Stimulated activated naive B cell treated with anti-CD40 and anti-IgM and Interleukin-4, amounts not matched to agents 10 μg/mL and 1 μg/mL and 100 μg/mL, for 72 hours (primary cell): ENCODE results near the gene FOLR3.

ENCODE experiments used
- ATAC-seq, 2 donors: fragments of 150-1000 bp; cut with Tn5 transposase; replicated peaks; 2 replicates each; pipeline ENCODE4 v1.10.0; 2021; ENCODE audit warnings: moderate library complexity in 1 of 2
- DNase-seq: peaks from one replicate; pipeline ENCODE4 v3.0.0; 2021
- H3K27ac Mint-ChIP-seq: one replicate; pipeline ENCODE4 v1.8.0; 2022; ENCODE audit warnings: mild to moderate bottlenecking, mixed read lengths
- H3K27me3 Mint-ChIP-seq, 2 donors: one replicate each; pipeline ENCODE4 v1.8.0; 2022; ENCODE audit warnings: mixed read lengths in 2 of 2
- H3K36me3 Mint-ChIP-seq, 2 donors: one replicate each; pipeline ENCODE4 v1.8.0; 2022; ENCODE audit warnings: mixed read lengths in 2 of 2, mild to moderate bottlenecking in 1 of 2
- H3K4me1 Mint-ChIP-seq, 2 donors: one replicate each; pipeline ENCODE4 v1.8.0; 2022; ENCODE audit warnings: mixed read lengths in 2 of 2, mild to moderate bottlenecking in 1 of 2
- H3K4me3 Mint-ChIP-seq, 2 donors: one replicate each; pipeline ENCODE4 v1.8.0; 2022; ENCODE audit warnings: mild to moderate bottlenecking in 2 of 2, mixed read lengths in 2 of 2, moderate library complexity in 1 of 2
- H3K9me3 Mint-ChIP-seq, 2 donors: one replicate each; pipeline ENCODE4 v1.8.0; 2022; ENCODE audit warnings: mixed read lengths in 2 of 2, mild to moderate bottlenecking in 1 of 2

The FOLR3 gene

GRCh38 chr11:72112978-72113808, 22.3 kb upstream of the FOLR3 start:
- Mint-ChIP-seq H3K4me1 (peaks cover 16 to 17% of the 10 kb centered on the region in 2 donors), H3K36me3 (peaks cover 10 to 11% of the 10 kb centered on the region in 2 donors), H3K9me3 (no peaks in the 10 kb centered on the region), H3K4me3 (peak overlapping the region; percentile 88 to 96), H3K27ac (peak overlapping the region; percentile 99), H3K27me3 (peaks cover 9 to 15% of the 10 kb centered on the region in 2 donors)
- no peak for DNase-seq
- no peak for ATAC-seq

GRCh38 chr11:72114570-72114969, 21.0 kb upstream of the FOLR3 start:
- H3K27me3 Mint-ChIP-seq, result peaks cover 15 to 18% of the 10 kb centered on the region in 2 donors
- peaks cover 16 to 17% of the 10 kb centered on the region in 2 donors for H3K4me1 Mint-ChIP-seq
- H3K9me3 Mint-ChIP-seq, result no peaks in the 10 kb centered on the region
- no peak overlapping the region for H3K4me3 Mint-ChIP-seq
- DNase-seq, result no peak
- peaks cover 5 to 6% of the 10 kb centered on the region in 2 donors for H3K36me3 Mint-ChIP-seq
- H3K27ac Mint-ChIP-seq, result peak overlapping the region; percentile 3
- no peak for ATAC-seq

- Mint-ChIP-seq H3K36me3 (peaks cover 0 to 2% of the 10 kb centered on the region in 2 donors), H3K27ac (no peak overlapping the region), H3K27me3 (peaks cover 21 to 24% of the 10 kb centered on the region in 2 donors), H3K4me1 (peaks cover 10 to 14% of the 10 kb centered on the region in 2 donors), H3K4me3 (no peak overlapping the region), H3K9me3 (no peaks in the 10 kb centered on the region)
- DNase-seq (no peak), ATAC-seq (no peak)
These were observed 19.3 kb upstream of the FOLR3 start for GRCh38 chr11:72116019-72116755.

- H3K4me1 Mint-ChIP-seq, result no peaks in the 10 kb centered on the region
- ATAC-seq (no peak), DNase-seq (no peak)
- H3K27ac Mint-ChIP-seq, result no peak overlapping the region
- H3K36me3 Mint-ChIP-seq, result peaks cover 0 to under 1% of the 10 kb centered on the region in 2 donors
- H3K9me3 Mint-ChIP-seq, result no peaks in the 10 kb centered on the region
- no peak overlapping the region for H3K4me3 Mint-ChIP-seq
- peaks cover 25 to 31% of the 10 kb centered on the region in 2 donors for H3K27me3 Mint-ChIP-seq
These were observed 16.3 kb upstream of the FOLR3 start for GRCh38 chr11:72119198-72119597.

GRCh38 chr11:72120930-72121329, 14.6 kb upstream of the FOLR3 start:
- ATAC-seq, result no peak
- H3K27ac Mint-ChIP-seq, result no peak overlapping the region
- no peak for DNase-seq

GRCh38 chr11:72122607-72123006, 12.9 kb upstream of the FOLR3 start:
- Mint-ChIP-seq H3K27ac (no peak overlapping the region), H3K4me3 (no peak overlapping the region), H3K4me1 (no peaks in the 10 kb centered on the region), H3K27me3 (peaks cover 16 to 29% of the 10 kb centered on the region in 2 donors), H3K9me3 (peaks cover 4 to 5% of the 10 kb centered on the region in 2 donors), H3K36me3 (peaks cover 0 to 3% of the 10 kb centered on the region in 2 donors)
- no peak for DNase-seq
- ATAC-seq, result no peak

More at GRCh38 chr11:72120930-72121329, 14.6 kb upstream of the FOLR3 start:
- no peaks in the 10 kb centered on the region for H3K4me1 Mint-ChIP-seq
- H3K36me3 Mint-ChIP-seq, result peaks cover 0 to 3% of the 10 kb centered on the region in 2 donors
- peaks cover 26 to 37% of the 10 kb centered on the region in 2 donors for H3K27me3 Mint-ChIP-seq
- H3K9me3 Mint-ChIP-seq, result peaks cover 0 to 4% of the 10 kb centered on the region in 2 donors
- no peak overlapping the region for H3K4me3 Mint-ChIP-seq

GRCh38 chr11:72123117-72123653, 12.3 kb upstream of the FOLR3 start:
- Mint-ChIP-seq H3K9me3 (peaks cover 4 to 7% of the 10 kb centered on the region in 2 donors), H3K27ac (no peak overlapping the region), H3K4me3 (no peak overlapping the region), H3K4me1 (no peaks in the 10 kb centered on the region), H3K36me3 (peaks cover 0 to 3% of the 10 kb centered on the region in 2 donors), H3K27me3 (peaks cover 16 to 28% of the 10 kb centered on the region in 2 donors)
- no peak for ATAC-seq
- DNase-seq, result no peak

GRCh38 chr11:72124046-72124445, 11.5 kb upstream of the FOLR3 start:
- no peak overlapping the region for H3K27ac Mint-ChIP-seq

GRCh38 chr11:72125956-72126355, 9.6 kb upstream of the FOLR3 start:
- DNase-seq, result no peak
- Mint-ChIP-seq H3K9me3 (peaks cover 16 to 18% of the 10 kb centered on the region in 2 donors), H3K4me1 (no peaks in the 10 kb centered on the region), H3K27ac (no peak overlapping the region), H3K27me3 (peaks cover 25 to 30% of the 10 kb centered on the region in 2 donors), H3K4me3 (no peak overlapping the region), H3K36me3 (peaks cover 8 to 14% of the 10 kb centered on the region in 2 donors)
- no peak for ATAC-seq

More at GRCh38 chr11:72124046-72124445, 11.5 kb upstream of the FOLR3 start:
- ATAC-seq (no peak), DNase-seq (no peak)
- Mint-ChIP-seq H3K4me3 (no peak overlapping the region), H3K27me3 (peaks cover 24 to 27% of the 10 kb centered on the region in 2 donors), H3K9me3 (peaks cover 12 to 13% of the 10 kb centered on the region in 2 donors), H3K36me3 (peaks cover 5 to 10% of the 10 kb centered on the region in 2 donors), H3K4me1 (no peaks in the 10 kb centered on the region)

GRCh38 chr11:72127923-72128322, 7.6 kb upstream of the FOLR3 start:
- Mint-ChIP-seq H3K36me3 (peaks cover 8 to 14% of the 10 kb centered on the region in 2 donors), H3K27ac (no peak overlapping the region), H3K27me3 (peaks cover 21 to 30% of the 10 kb centered on the region in 2 donors), H3K4me3 (no peak overlapping the region), H3K4me1 (no peaks in the 10 kb centered on the region), H3K9me3 (peaks cover 16 to 18% of the 10 kb centered on the region in 2 donors)
- DNase-seq, result no peak
- no peak for ATAC-seq

GRCh38 chr11:72129381-72129780, 6.1 kb upstream of the FOLR3 start:
- peaks cover 2 to 5% of the 10 kb centered on the region in 2 donors for H3K4me1 Mint-ChIP-seq
- H3K27ac Mint-ChIP-seq, result no peak overlapping the region
- peaks cover 23 to 26% of the 10 kb centered on the region in 2 donors for H3K27me3 Mint-ChIP-seq
- ATAC-seq, result no peak
- H3K9me3 Mint-ChIP-seq, result peaks cover 14 to 18% of the 10 kb centered on the region in 2 donors
- no peak for DNase-seq
- H3K36me3 Mint-ChIP-seq, result peaks cover 8 to 11% of the 10 kb centered on the region in 2 donors
- H3K4me3 Mint-ChIP-seq, result no peak overlapping the region

GRCh38 chr11:72132646-72133045, 2.9 kb upstream of the FOLR3 start:
- DNase-seq (no peak), ATAC-seq (no peak)
- H3K27ac Mint-ChIP-seq, result no peak overlapping the region
- H3K4me3 Mint-ChIP-seq, result no peak overlapping the region
- peaks cover 10 to 14% of the 10 kb centered on the region in 2 donors for H3K9me3 Mint-ChIP-seq
- peaks cover 5 to 15% of the 10 kb centered on the region in 2 donors for H3K4me1 Mint-ChIP-seq
- H3K36me3 Mint-ChIP-seq, result peaks cover 8 to 11% of the 10 kb centered on the region in 2 donors
- peaks cover 23 to 31% of the 10 kb centered on the region in 2 donors for H3K27me3 Mint-ChIP-seq

- no peak for ATAC-seq
- no peaks in the 10 kb centered on the region for H3K36me3 Mint-ChIP-seq
- H3K4me1 Mint-ChIP-seq, result peaks cover 5 to 15% of the 10 kb centered on the region in 2 donors
- DNase-seq, result no peak
- no peak overlapping the region for H3K27ac Mint-ChIP-seq
- H3K27me3 Mint-ChIP-seq, result peaks cover 16 to 27% of the 10 kb centered on the region in 2 donors
- H3K4me3 Mint-ChIP-seq, result no peak overlapping the region
- H3K9me3 Mint-ChIP-seq, result no peaks in the 10 kb centered on the region
These were observed 562 bp downstream of the FOLR3 start for GRCh38 chr11:72135891-72136683.
